GM21447 (cell line): ENCODE results near the gene CDH13.

Experiments used
- ATAC-seq: cut with Tn5 transposase; IDR thresholded peaks from one replicate; pipeline ENCODE4 v1.9.1; 2021; ENCODE audit not compliant: unreplicated experiment

CDH13 gene

DNA sequence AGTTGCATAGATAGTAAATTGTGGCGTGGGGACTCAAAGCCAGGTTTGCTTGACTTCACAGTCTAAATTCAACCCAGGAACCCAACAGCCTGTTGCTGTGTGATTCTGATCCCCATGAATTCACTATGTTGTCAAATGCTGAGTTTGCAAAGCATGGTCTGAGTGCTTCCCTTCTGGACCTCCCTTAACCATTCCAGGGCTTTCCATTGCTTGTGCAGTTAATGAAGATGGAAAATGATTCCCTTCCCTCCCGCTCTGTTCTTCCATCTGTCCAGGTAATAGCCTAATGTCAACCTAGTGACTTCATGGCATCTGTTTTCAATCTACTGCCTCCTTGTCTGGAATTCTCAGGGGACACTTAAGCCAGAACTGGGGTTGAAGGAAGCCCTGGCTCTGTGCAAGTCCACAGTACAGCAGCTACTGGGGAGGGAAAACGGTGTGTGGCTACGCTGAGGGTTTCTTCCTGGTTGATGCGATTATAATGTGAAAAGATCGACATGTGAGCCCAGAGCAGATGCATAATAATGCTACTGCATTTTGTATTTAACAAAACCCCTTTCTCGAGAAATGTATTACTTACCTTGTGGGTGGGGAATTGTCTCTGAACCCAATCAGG is 206.7 kb downstream of the CDH13 start:
- no peak for ATAC-seq

DNA sequence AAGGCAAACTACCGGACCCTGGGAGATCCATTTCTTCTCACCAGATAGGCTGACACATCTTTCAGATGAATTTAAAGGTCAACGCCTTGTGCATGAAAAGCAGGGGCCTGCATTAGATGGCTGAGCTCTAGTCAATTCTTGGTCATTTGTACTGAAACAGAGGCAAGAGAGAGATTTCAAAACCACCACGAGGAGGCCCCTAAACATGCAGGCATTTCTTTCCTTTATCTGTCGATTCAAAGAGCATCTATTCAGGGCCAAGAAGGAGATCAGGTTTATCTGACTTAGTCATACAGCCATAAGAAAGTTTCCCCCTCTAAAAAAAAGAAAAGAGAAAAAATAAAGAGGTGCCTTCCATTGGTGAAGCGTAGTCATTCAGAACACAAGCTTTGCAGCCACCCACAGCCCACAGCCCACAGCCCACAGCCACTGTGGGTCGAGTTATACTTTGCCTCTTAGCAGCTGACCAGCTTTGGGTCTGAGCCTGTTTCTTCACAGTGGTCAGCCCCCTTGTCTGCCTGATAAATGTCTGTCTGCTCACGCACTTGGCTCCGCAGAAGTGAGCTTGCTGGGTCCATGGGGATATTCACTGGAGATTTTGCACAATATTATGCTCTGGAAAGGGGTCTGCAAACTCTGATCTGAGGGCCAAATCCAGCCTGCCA is 207.5 kb downstream of the CDH13 start:
- ATAC-seq: no peak

DNA sequence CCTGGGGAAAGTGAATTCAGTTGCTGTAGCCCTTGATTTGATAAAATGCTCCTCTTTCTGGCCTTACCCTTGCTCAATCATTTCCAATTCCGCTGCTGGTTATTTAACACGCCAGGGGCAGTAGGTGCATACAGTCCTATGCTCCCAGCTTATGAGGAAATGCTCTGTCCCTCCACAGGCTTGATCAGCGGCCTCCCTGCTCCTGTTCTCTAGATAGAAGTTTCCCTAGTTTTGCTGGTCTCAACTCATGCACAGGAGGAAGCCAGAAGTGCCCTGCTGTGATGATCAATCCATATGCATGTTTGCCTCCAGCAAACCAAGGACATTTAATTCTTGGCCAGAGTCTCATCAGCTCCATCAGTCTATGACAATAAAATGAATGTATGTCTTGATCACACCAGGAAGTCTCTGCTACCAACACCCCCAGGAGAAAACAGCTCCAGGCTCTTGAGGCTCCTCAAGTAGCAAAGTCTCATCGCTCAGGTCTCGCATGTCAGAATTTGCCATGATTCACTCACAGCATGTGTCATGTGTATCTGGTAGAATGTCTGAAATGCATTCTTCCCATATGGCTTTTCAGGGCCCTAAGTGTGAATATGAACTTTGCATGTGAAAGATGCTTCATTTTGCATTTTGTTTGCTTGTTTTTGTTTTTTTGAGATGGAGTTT is 208.9 kb downstream of the CDH13 start:
- ATAC-seq: no peak

DNA sequence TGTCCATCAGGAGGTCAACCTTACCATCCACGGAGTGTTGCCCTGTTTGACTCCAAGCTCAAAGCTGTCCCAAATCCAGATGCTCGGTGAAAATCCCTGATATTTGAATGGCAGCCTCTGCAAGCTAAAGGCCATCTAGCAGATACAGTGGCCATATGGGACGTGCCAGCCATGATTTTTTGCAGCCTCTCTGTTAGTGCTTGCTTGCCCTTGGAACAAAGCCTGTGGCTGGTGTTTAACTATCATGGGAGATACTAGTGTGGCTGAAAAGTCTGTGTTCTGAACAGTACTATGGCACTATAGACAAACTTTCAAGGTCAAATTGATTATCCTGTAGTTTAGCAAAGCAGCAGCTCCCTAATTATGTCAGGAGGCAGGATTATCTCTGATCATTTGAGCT is 214.3 kb downstream of the CDH13 start:
- ATAC-seq: no peak

DNA sequence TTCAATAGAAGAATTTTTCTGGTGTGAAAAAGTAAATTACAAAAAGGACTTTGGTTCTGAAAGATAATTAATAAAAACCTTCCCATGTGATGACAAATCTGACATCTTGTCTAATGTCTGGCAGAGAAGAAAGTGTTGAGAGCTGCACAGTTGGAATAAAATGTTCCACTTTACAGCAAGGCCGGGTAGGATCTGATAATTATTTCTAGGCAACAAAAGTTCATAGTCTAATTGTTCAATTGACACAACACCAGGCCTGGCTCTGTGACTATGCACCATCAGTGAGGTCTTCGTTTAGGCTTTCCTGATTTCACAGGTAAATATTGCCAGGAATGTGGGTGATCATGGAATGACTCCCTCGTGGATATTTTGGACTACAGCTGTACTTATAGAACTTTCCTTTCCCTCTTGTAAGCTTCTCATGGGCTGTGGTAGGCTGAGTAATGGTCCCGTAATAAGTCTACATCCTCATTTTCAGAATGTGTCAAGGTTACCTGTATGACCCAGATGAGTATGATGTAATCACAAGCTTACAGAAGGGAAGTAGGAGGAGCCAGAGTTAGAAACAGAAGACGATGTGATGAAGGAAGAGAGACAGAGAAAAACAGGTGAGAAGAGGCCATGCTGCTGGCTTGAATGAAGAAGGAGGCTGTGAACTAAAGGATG is 217.0 kb downstream of the CDH13 start:
- ATAC-seq: no peak

DNA sequence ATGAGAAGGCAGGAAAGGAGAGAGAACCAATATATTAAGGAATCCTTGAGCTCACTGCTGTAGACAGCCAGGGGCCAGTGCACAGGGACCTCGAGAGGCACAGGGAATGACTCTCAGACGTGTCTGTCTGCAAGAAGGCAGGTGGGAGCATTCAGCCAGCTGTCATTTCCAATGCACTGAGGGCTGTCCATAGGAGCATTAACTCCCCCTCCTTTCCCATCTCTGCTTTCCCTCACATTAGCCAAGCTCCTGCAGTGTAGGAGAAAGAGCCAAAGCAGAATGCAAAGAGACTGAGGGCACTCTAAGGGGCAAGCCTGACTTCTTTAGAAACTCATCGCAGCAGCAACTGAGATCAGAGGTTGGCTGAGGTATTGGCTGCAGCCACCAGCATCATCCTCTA is 218.3 kb downstream of the CDH13 start:
- no peak for ATAC-seq

DNA sequence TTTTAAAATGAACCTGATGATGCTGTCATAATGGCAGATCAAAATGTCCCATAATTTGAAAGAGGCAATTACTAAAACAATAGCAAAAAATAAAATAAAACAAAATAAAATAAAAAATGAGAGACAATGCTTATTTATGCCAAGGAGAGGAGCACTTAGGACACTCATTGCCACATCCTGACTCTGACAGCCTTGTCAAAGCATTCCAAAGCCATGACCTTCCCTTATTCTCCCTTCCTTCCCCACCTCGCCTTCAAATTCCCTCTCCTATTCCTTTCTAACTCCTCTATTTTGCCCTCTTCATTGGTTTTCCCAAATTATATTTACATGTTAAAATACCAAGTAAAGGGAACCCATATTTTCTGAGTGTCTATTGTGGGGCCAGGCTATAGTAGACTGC is 220.0 kb downstream of the CDH13 start:
- ATAC-seq: no peak

DNA sequence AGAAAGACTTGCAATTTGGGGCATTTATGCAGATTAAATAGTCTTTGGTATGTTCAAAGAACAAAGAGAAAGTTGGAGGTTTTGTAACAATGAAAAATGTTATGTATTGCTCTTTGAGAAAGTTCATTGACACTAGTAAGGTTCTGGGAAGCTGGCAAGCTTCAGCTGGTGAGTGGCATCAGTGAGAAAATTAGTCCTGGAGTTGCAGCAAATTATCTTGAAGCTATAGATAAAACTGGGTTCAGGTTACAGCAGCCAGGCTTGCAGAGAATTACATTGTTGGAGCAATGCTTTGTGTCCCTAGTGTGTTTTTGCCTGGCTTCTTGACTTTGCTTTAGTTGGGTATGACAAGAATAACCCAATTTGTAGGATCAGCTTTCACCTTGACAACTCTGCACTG is 221.2 kb downstream of the CDH13 start:
- no peak for ATAC-seq

DNA sequence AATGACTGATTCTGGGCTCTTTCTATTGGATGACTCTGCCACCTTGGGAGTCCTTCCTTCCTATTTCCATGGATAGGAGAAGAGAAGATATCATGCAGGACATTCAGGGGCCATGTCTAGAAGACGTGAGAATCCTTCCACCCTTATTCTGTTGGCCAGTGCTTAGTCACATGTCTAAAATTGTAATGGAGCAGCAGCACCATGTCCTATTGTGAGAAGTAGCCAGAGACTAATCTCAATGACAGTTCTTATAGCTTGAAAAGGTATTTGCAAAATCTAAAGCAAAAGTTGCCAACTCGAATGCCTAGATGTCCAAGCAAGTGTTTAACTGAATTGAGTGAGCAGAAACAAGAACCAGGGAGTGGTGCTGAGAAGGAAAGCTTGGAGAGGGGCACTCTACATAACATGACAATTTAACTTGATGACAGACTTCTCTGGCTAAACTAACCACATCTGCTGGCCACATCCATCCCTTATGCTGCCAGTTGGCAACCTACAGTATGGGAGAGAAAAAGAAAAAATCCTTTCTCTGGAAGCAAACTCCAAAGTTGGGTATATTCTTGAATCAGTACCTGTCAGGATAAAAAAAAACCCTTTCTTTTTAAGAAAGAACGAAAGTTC is 225.7 kb downstream of the CDH13 start:
- no peak for ATAC-seq

DNA sequence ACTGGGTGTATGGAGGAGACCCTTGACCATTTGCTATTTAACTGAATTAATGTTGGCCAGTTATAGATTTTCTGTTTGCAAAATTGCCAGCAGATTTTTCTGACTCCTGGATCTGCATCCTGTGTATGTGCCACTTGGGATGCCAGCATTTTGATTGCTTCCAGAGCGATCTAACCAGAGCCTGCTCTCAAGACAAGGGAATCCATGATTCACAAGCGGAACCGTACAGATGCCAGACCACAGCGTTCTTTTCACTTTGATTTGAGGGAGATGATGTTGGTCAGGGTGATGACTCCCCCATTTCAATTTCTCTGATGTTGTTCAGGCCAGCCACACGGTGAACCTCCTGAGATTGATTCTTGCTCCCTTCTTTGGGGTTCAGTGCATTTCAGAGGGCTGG is 228.7 kb downstream of the CDH13 start:
- ATAC-seq: no peak

DNA sequence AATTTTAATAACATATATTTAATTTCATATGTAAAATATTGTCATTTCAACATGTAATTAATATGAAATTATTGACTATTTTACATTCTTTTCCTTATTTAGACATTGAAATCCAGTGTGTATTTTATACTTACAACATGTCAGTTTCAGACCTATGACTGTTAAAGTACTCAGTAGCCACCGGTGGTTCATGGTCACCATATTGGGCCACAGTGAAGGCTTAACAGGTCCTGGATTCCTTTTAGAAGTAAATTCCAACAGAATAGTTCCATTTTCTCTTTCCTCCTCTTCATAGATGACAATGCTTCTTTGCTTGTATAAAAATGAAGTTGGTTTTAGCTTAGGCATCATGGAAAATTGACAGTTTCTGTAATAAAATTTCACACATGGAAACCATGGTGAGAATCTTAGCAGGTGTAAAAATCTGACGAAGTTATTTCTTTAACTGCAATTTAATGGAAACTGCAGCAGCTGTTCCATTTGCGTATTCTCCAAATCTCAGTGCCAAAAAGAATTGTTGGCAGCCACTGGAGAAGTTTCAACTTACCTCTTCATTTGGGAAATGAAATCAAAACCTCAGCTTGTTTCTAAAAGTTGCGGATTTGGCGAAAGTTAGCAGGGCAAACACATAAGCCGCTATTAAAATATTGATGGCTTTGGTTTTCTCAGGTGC is 231.1 kb downstream of the CDH13 start:
- ATAC-seq: no peak

DNA sequence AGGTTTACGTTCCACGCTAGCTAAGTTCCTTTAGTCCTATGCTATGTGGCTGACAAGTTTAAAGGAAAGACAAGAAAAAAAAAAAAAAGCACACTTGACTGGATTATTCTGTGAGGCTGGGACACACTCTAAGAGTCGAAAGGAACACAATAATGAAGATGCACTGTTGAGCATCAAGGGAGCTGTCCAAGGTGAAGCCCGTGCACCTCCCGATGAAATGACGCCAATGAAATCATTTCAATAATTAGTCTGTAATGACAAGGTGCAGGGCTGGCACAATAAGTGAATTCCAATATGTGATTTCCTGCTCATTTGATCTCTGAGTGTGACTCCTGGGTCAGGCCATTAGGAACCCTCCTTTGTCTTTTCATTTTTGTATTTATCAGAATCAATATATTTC is 232.9 kb downstream of the CDH13 start:
- no peak for ATAC-seq

DNA sequence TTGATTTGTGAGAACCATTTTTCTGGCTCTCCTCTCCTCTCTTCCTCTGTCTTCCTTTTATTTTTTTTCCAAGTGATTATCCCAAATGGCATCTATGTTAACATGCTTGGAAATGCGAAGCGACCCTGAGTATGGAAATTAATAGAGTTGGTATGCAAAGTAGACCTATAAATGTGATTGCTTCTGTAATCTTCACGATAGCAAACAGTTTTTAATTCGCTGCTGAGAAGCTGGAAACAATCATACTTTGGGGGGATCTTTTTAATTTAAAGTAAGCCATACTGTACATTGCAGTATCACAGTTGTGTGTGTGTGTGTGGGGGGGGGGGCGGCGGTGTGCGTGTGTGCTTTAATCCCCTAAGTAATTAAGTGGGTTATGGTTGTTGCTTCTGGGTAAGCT is 233.3 kb downstream of the CDH13 start:
- no peak for ATAC-seq

DNA sequence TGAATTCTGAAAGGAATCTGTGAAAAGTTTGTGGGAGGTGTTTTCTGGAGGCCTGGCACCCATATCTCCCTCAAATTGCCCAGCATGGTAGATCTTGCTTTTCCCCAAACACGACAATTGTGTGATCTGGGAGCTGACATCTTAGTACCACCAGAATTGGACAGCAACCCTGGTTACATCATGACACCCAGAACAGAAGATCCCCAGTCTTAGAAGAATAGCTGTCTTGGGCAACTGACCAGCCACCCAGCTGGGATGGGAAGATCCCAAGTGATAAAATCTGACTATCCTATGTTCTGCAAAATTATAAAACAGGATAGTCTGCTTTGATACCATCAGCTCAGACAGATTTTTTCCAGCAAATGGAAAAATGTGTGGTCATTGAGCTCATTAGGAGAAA is 235.3 kb downstream of the CDH13 start:
- ATAC-seq: no peak

DNA sequence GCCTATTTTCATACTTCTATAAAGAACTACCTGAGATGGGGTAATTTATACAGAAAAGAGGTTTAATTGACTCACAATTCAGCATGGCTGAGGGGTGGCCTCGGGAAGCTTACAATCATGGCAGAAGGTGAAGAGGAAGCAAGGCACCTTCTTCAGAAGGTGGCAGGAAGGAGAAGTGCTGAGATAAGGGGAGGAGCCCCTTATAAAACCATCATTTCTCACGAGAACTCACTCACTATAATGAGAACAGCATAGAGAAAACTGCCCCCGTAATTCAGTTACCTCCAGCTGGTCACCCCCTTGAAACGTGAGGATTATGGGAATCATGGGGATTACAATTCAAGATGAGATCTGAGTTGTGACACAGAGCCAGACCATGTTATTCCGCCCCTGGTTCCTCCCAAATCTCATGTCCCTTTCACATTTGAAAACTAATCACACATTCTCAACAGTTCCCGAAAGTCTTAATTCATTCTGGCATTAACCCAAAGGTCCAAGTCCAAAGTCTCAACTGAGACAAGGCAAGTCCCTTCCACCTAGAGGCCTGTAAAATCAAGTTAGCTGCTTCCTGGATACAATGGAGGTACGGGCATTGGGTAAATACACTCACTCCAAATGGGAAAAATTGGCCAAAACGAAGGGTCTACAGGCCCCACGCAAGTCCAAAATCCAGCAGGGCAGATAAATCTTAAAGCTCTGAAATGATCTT is 237.7 kb downstream of the CDH13 start:
- ATAC-seq: no peak

DNA sequence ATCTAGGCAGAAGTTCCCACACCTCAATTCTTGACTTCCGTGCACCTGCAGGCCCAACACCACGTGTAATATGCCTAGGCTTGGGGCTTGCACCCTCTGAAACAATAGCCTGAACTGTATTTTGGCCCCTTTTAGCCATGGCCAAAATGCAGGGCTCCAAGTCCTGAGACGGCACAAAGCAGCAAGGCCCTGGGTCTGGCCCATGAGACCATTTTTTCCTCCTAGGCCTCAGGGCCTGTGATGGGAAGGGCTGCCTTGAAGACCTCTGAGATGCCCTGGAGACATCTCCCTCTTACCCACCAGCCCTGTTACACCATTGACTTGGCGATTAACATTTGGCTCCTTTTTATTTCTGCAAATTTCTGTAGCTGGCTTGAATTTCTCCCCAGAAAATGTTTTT is 238.6 kb downstream of the CDH13 start:
- ATAC-seq: no peak

DNA sequence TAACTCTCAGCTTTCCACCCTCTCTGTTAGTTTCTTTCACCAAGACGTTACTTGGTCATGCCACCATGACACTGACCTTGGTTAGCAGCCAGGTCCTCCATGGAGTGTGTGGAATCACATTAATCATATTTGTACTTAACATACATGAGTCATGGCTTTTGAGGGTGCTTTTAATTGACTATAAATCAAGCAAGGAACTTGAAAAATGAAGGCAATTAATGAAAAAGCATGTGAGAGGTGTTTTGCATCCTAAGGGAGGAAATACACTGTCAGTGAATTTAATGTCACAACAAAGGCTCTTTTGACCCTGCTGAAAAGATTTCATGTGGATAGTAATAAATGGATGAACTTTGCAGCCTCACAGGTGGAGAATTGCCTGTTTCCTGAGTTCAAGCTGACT is 240.7 kb downstream of the CDH13 start:
- ATAC-seq: no peak

DNA sequence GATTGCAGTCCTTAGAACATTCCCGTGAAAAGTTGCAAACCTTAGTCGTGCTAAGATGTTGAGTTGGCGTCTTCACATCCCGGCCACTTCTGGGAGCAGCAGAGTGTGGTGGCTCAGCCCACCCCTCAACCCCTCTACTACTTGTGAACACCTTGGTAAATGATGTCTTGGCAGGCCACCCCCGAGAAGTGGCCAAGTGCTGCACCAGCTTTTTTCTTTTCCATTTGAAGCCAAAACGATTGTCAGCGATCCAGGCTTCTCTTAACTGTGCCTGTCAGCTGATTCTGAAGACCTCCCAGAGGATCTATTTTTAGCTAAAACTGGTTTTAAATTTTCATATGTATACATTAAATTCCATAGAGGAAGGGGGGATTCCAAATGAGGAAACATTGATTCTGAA is 247.5 kb downstream of the CDH13 start:
- ATAC-seq: no peak

DNA sequence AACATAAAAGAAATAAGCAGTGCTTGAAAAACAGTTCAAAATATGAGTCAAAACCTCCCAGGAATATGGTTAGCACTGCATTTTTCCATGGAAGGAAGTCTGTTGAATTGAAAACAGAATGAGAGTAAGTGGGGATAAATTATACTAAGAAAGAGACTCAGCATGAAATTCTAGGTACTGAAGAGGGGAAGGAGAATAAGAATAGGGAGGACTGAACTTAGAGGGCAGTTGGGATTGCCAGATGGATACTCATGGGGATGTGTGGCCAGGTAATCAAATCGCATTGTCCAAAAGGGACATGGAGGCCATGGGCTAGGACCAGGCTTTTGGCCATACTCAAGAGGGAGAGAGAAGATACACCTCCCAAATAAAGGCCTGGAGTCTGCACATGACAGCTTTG is 247.9 kb downstream of the CDH13 start:
- no peak for ATAC-seq

DNA sequence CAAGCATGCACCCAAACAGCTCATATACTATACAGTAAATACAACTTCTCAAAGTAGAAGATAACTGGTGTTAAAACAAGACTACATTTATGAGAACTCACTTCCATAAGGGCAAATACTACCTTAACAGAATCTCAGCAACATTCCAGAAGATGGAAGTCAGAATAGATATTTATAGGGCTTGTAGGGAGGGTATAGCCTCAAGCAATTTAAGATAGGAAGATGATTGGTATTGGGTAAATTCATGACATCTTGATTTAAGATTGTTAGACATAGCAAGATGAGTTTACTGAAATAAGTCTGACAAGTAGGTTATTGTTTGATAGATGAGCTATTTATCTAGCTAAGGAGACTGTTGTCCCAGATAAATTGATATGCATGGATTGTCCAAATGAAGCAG is 250.2 kb downstream of the CDH13 start:
- no peak for ATAC-seq

DNA sequence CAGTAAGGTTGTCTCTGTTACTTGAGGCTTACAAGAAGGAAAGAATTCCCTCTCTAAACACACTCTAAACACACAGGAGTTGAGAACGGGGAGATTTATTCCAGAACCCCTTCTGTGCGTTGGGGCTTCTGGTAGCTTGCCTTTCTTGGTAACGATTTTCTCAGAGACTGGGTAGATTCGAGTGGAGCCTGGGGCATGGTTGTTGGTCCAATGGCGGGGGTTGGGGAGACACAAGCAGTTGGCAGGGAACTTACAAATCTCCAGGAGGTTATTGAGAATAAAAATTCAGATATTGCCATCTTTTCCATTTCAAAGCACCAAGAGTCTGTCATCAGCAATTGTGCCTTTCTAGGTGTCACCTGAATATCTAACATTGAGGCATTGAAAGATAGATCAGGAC is 251.7 kb downstream of the CDH13 start:
- ATAC-seq: no peak
